GM19193 (cell line): ENCODE results near the gene CD79A.

Source experiments
- POLR2A ChIP-seq: IDR thresholded peaks from 4 replicates; pipeline ENCODE4 v1.6.1; 2011; ENCODE audit not compliant: insufficient read depth, insufficient read length; ENCODE audit errors: extremely low read depth

Gene CD79A

DNA sequence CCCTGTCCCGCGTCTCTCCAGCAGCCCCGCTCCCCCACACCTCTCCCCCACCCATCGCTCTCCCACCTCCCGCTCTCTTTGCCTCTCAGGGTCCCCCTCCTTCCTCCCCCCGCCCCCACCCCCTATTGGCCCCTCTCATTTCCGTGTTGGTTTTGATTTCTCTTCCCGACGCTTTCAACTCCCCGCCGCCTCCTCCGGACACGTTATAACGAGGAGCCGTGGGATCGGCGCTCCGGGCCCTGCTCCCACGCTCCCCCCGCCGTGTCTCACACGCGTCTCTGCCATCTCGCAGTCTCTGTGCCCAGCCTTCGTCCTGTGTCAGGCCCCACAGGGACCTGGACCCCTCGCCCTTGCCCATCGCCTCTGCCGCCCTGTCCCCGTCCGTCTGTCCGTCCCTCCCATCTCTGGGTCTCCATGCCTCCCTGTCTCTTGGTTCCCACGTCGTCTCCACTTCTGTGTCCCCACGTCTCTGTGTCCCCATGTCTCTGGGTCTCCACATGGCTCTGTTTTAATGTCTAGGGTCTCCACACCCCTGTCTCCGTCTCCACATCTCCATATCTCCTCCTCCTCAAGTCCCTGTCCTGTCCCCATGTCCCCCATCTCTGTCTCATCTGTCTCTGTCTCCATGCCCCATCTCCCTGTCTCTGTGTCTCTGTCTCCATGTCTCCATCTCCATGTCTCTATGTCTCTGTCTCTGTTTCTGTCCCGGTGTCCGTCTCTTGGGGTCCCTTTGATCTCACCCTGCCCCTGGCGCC lies 38.1 kb downstream of the CD79A start:
- TF ChIP-seq POLR2A: no peak

DNA sequence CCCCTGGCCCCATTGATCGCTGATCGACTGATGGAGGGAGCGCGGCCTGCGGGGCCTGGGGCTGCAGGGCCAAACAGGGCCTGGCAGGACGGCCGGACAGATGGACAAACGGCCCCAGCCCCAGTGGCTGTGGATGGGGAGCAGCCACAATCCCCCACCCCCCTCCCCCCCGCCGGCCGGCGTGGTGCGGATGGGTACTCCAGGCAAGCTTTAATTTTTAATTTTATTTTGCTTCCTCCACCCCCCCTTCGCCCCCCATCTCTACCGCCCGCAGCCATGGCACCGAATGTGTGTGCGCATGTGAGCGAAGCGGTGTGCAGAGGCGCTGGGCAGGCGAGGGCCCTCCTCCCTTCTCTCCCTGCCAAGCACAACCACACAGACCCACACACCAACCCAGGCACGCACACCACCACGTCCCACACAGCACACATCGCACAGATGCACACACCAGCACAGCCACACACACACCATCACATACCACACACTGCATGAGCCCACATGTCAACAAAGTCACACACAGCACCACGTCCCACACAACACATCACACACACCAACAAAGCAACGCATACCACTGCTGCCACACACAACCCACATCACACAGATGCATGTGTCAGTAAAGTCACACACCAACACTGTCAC lies 38.8 kb downstream of the CD79A start:
- no peak for TF ChIP-seq POLR2A

GRCh38 chr19:41917676-41918075 lies 40.6 kb downstream of the CD79A start:
- TF ChIP-seq POLR2A: no peak

DNA sequence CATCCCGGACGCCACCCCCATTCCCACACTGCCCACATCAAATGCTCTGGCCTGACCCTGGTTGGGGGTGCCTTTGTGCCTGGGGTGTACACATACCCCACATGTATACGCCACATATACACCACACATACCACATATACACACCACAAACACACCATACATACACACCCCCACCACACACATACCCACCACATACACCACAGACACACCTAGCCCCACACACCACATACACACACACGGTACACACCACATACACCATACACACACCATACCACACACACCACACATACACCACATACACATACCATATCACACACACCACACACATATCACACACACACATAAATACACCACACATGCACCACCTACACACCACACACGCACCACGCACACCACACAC lies 41.0 kb downstream of the CD79A start:
- no peak for TF ChIP-seq POLR2A

- TF ChIP-seq POLR2A: no peak
These were observed 41.7 kb downstream of the CD79A start for GRCh38 chr19:41918653-41919244.

DNA sequence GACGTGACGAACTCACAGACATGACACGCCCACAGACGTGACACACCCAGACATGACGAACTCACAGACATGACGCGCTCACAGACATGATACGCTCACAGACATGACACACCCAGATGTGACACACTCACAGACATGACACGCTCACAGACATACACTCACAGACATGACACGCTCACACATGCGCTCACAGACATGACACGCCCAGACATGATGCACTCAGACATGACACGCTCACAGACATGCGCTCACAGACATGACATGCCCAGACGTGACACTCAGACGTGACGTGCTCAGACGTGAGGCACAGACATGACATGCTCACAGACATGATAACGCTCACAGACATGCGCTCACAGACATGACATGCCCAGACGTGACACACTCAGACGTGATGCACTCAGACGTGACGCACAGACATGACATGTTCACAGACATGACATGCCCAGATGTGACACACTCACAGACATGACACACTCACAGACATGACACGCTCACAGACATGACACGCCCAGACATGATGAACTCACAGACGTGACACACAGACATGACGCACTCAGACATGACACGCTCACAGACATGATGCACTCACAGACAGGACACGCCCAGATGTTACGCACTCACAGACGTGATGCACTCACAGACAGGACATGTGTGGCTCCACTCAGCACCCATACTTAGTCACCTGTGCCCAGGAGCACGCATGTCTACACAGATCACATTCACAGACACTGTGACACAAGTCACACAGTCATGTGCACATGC lies 43.1 kb downstream of the CD79A start:
- TF ChIP-seq POLR2A: no peak

- TF ChIP-seq POLR2A: no peak
These were observed 44.0 kb downstream of the CD79A start for GRCh38 chr19:41920882-41921576.

GRCh38 chr19:41921577-41922576 lies 44.8 kb downstream of the CD79A start:
- no peak for TF ChIP-seq POLR2A

- no peak for TF ChIP-seq POLR2A
These were observed 45.5 kb downstream of the CD79A start for GRCh38 chr19:41922585-41922984.

- no peak for TF ChIP-seq POLR2A
These were observed 46.1 kb downstream of the CD79A start for GRCh38 chr19:41923045-41923788.

- no peak for TF ChIP-seq POLR2A
These were observed 47.4 kb downstream of the CD79A start for GRCh38 chr19:41924151-41925145.
